Astrocyte (in vitro differentiated cells and primary cell): ENCODE results near the gene RPN2.

Experiments used
- CTCF ChIP-seq: IDR thresholded peaks from 2 replicates; pipeline ENCODE4 v1.5.1; 2011; ENCODE audit warnings: low read depth, mild to moderate bottlenecking, inconsistent platforms, low read length, moderate library complexity; ENCODE audit not compliant: insufficient read depth
- EZH2 ChIP-seq: IDR thresholded peaks from 2 replicates; pipeline ENCODE4 v1.6.1; 2012; ENCODE audit warnings: mild to moderate bottlenecking, low read length, inconsistent platforms; ENCODE audit not compliant: insufficient read depth

DNA sequence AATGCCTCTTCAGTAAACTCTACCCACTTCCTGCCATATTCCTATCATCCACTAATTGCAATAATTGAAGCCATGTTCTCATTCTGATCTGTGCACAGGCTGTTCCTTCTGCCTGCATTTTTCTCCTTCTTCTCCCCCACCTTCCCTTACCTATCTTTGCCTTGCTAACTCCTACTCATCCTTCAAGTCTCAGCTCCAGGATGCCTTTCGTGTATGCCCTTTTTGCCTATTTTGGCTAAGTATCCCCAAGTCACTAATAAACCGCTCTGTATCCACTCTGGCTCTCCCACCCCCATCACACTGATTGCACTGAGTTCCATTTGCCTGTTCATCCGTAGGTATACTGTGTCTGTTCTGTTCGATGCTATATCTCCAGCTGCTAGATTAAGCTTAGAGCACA lies 6.3 kb upstream of the RPN2 start:
- TF ChIP-seq CTCF (no peak), EZH2 (no peak)
